NB4 (cell line): ENCODE results near the gene GKAP1.

ENCODE experiments used
- CTCF ChIP-seq: IDR thresholded peaks from one replicate; pipeline ENCODE4 v1.5.1; 2012; ENCODE audit warnings: low read depth, low read length
- MAX ChIP-seq: IDR thresholded peaks from 2 replicates; pipeline ENCODE4 v1.6.1; 2011; ENCODE audit warnings: low read depth, low read length
- MYC ChIP-seq: IDR thresholded peaks from 2 replicates; pipeline ENCODE4 v1.6.1; 2011; ENCODE audit warnings: low read depth, low read length
- POLR2A ChIP-seq: IDR thresholded peaks from 2 replicates; pipeline ENCODE4 v1.6.1; 2011; ENCODE audit warnings: mild to moderate bottlenecking; ENCODE audit not compliant: insufficient read length; ENCODE audit errors: extremely low read depth

- no peak for TF ChIP-seq CTCF
- no peak for TF ChIP-seq POLR2A
- TF ChIP-seq MAX: no peak
- no peak for TF ChIP-seq MYC
Measured at GRCh38 chr9:83775932-83776331, 41.6 kb downstream of the GKAP1 start.
